22Rv1 (cell line): Measurements from ENCODE around the gene HBA2.

Experiments
- H3K27ac ChIP-seq: fragments of 450-650 bp; 2 replicates; pipeline ENCODE4 v1.5.1; 2017
- CTCF ChIP-seq: fragments of 450-650 bp; IDR thresholded peaks from 2 replicates; pipeline ENCODE4 v1.5.1; 2017; ENCODE audit warnings: mild to moderate bottlenecking
- ZFX ChIP-seq: fragments of 450-650 bp; IDR thresholded peaks from 2 replicates; pipeline ENCODE4 v1.6.1; 2017; ENCODE audit warnings: antibody characterized with exemption, borderline replicate concordance

HBA2 gene

DNA sequence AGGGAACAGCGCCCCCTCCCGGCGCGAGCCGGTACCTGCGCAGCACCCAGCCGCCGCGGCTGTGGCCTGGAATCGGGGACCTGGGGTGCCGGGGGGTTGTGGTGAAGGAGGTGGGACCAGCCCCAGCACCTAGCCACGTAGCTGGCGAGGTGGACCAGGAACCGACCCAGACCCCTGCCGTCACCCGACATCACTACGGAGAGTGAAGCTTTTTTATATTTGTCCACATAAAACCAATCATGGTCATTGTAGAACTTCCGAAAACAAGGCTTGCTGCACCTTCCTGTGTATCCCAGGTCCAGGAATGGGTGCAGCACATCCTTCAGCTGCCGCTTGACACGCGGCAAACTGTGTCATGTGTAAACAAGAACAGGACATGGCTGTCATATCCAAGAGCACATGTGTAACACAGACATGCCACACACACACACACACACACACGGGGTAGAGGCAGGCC lies 8.9 kb downstream of the HBA2 start:
- TF ChIP-seq CTCF: peak; percentile 96
- no peak for TF ChIP-seq ZFX
- H3K27ac ChIP-seq: peak overlapping the region; percentile 76

DNA sequence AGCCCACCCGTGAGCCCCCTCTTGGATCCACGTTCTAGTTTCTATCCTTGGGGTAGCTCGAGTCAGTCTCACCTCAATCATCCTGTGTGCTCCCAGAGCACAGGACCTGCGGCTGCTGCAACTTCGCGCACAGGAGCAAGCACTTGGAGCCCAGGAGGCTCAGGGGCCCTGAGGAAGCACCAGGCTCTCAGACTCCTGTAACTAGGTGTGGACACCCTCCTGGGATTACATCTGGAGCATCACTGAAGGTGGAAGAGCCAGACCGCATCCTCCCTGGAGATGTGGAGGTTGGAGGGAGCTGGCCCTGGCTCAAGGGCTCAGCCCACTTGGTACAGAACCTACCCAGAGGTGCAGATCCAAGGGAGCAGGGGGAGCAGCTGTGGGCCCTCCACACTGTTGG lies 10.3 kb downstream of the HBA2 start:
- H3K27ac ChIP-seq: peak overlapping the region; percentile 25; the same call in 1 of the 2 replicates
- TF ChIP-seq ZFX: no peak
- TF ChIP-seq CTCF: no peak

GRCh38 chr16:185213-185612 lies 12.5 kb downstream of the HBA2 start:
- no peak for TF ChIP-seq ZFX
- no peak overlapping the region for H3K27ac ChIP-seq

GRCh38 chr16:185691-186090 lies 13.0 kb downstream of the HBA2 start:
- TF ChIP-seq CTCF (no peak), ZFX (no peak)
- H3K27ac ChIP-seq: no peak overlapping the region

DNA sequence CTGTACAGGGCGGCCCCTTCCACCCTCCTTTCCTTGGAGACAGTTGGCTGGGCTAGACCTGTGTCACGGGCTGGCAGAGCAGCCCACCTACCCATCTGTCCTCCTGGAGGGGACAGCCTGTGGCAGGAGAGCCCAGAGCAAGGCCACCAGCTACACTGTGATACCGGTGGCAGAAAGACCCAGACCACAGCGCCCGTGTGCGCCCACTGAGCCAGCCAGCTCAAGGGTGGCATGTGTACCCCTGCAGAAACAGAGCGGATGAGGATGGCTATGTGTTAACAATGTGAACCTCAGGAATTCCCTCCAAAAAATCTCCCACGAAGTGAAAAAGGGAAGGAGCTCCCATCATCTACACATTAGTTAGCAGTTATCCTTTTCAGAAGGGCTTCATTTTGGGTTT lies 14.7 kb downstream of the HBA2 start:
- no peak for TF ChIP-seq CTCF
- TF ChIP-seq ZFX: no peak
- no peak overlapping the region for H3K27ac ChIP-seq

DNA sequence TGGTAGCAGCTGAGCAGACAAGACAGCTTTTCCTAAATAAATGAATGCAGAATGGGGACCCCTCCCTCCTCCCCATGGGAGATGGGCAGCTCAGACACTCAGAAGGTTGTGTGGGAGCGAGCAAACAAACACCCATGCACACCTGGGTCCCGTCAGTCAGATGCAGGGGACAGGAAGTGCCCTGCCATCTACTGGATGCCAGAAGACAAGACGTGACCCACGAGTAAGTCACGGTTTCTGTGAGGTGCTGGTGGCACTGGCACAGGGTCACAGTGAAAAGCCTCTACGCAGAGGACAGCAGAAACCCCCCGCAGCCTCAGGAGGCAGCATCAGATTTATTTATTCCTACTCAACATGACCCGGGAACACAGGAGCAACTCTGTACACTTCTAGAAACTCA lies 16.0 kb downstream of the HBA2 start:
- no peak overlapping the region for H3K27ac ChIP-seq
- TF ChIP-seq CTCF (peak; percentile 49), ZFX (no peak)

DNA sequence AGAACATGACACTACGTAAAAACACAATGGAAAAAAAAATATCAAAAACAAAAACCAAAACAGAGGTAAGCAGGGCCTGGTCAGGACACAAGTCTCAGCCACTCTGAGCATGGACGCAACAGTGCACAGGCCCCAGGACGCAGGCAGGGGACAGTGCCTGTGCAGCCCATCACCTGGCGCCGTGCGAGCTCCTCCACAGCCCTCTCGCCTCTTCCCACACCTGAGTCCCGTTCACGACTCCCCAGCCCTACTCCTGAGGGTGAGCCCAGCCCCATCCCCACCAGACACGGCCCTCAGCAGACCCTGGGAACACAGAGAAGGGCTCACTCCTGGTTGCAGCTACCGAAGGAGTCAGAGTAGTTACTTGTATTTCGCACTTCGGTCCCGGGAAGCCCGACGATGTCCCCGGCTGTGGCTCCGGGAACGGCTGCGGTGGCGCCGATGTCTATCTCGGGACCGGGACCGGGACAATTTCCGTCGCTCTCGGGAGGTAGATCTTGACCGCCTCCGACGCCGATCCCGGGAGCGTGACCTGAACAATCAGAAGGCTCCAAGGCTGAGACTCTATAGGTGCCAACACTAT lies 17.0 kb downstream of the HBA2 start:
- no peak overlapping the region for H3K27ac ChIP-seq
- no peak for TF ChIP-seq ZFX
- TF ChIP-seq CTCF: no peak

DNA sequence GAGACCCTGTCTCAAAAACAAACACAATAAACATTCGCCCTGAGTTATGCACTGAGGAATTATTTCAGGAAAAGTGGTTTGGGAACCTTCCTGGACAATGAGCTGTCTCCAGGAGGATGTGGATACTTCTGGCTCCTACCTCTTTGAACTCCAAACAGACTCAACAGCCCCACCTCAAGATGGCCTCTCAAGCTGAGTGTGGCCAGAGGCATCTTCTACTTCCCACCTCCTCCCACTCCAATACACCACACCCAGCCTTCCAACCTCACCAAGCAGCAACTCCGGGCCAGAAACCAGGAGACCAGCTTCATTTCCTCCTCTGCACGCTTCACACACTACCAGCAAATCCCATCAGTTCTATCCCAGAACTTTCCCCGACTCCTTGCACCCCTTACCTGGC lies 19.2 kb downstream of the HBA2 start:
- no peak overlapping the region for H3K27ac ChIP-seq
- TF ChIP-seq ZFX (no peak), CTCF (no peak)
